ENCODE data around the gene CAPNS1. TPM values are rescaled to one million over a fixed set of nuclear protein-coding genes. Genes with fewer than 3 reads are reported as not detected.

CAPNS1 gene
- total RNA-seq, 4 donors from 2014 or later, result 211 to 284 (median 266) TPM

GRCh38 chr19:36093687-36094086, 46.2 kb upstream of the CAPNS1 start:
- Histone ChIP-seq H3K27ac (no peak overlapping the region), H3K27me3 (no peaks in the 10 kb centered on the region), H3K4me3 (no peak overlapping the region), H3K9me3 (no peaks in the 10 kb centered on the region), H3K4me1 (peaks cover 0 to 12% (median 0%) of the 10 kb centered on the region in 3 donors), H3K36me3 (no peaks in the 10 kb centered on the region)
- no peak for DNase-seq
- TF ChIP-seq CTCF (IDR thresholded peaks at IDR 0.05) (no peak), POLR2A (IDR thresholded peaks at IDR 0.05) (no peak)
- WGBS, 2 donors, result 55 to 61% methylated on average over 5 of the region's 6 CpGs
- intact Hi-C loops (cut with DNase I), result no loop called here

- TF ChIP-seq POLR2A (IDR thresholded peaks at IDR 0.05), result no peak
- no peak for TF ChIP-seq CTCF (IDR thresholded peaks at IDR 0.05)
- H3K4me1 ChIP-seq, result peaks cover 0 to 29% (median 5%) of the 10 kb centered on the region in 3 donors
- H3K27ac ChIP-seq, result no peak overlapping the region
- 81 to 93% methylated on average over 6 of the region's 6 CpGs for WGBS, 2 donors
- H3K27me3 ChIP-seq, result no peaks in the 10 kb centered on the region
- intact Hi-C loops (cut with DNase I), result no loop called here
- no peaks in the 10 kb centered on the region for H3K9me3 ChIP-seq
- no peak for DNase-seq
- no peak overlapping the region for H3K4me3 ChIP-seq
- H3K36me3 ChIP-seq, result no peaks in the 10 kb centered on the region
These were observed 42.8 kb upstream of the CAPNS1 start for GRCh38 chr19:36097036-36097435.

GRCh38 chr19:36099166-36099785, 40.6 kb upstream of the CAPNS1 start:
- TF ChIP-seq CTCF (IDR thresholded peaks at IDR 0.05) (no peak), POLR2A (IDR thresholded peaks at IDR 0.05) (no peak)
- Histone ChIP-seq H3K27me3 (no peaks in the 10 kb centered on the region), H3K27ac (no peak overlapping the region), H3K36me3 (no peaks in the 10 kb centered on the region), H3K4me3 (no peak overlapping the region), H3K9me3 (no peaks in the 10 kb centered on the region), H3K4me1 (peaks cover 0 to 37% (median 5%) of the 10 kb centered on the region in 3 donors)
- 76 to 84% methylated on average over 7 to 13 of the region's 19 CpGs for WGBS, 2 donors
- intact Hi-C loops (cut with DNase I), result no loop called here
- no peak for DNase-seq

GRCh38 chr19:36100476-36100875, 39.4 kb upstream of the CAPNS1 start:
- Histone ChIP-seq H3K27me3 (no peaks in the 10 kb centered on the region), H3K9me3 (no peaks in the 10 kb centered on the region), H3K36me3 (peaks cover 0 to 5% (median 0%) of the 10 kb centered on the region in 3 donors), H3K4me3 (no peak overlapping the region), H3K4me1 (peaks cover 0 to 42% (median 5%) of the 10 kb centered on the region in 3 donors), H3K27ac (peak overlapping the region in 3 of 4 donors; percentile 17 to 62 (median 34))
- DNase-seq, result no peak
- TF ChIP-seq CTCF (IDR thresholded peaks at IDR 0.05), result no peak
- TF ChIP-seq POLR2A (IDR thresholded peaks at IDR 0.05), result no peak
- intact Hi-C loops (cut with DNase I), result no loop called here
- 60 to 64% methylated on average over 1 to 5 of the region's 5 CpGs for WGBS, 2 donors

GRCh38 chr19:36101550-36102327, 38.1 kb upstream of the CAPNS1 start:
- peak overlapping the region in 1 of 4 donors; percentile 18 for H3K4me3 ChIP-seq
- H3K36me3 ChIP-seq, result peaks cover 0 to 6% (median 0%) of the 10 kb centered on the region in 3 donors
- TF ChIP-seq CTCF (IDR thresholded peaks at IDR 0.05) (no peak), POLR2A (IDR thresholded peaks at IDR 0.05) (no peak)
- DNase-seq, result no peak
- 61 to 84% methylated on average over 4 to 5 of the region's 27 CpGs for WGBS, 2 donors
- peaks cover 0 to 42% (median 5%) of the 10 kb centered on the region in 3 donors for H3K4me1 ChIP-seq
- intact Hi-C loops (cut with DNase I), result no loop called here
- H3K27me3 ChIP-seq, result no peaks in the 10 kb centered on the region
- no peaks in the 10 kb centered on the region for H3K9me3 ChIP-seq
- H3K27ac ChIP-seq, result peak overlapping the region in 3 of 4 donors; percentile 8 to 62 (median 17)
